ENCODE measurements around the gene TMUB1.

The TMUB1 gene

GRCh38 chr7:151095123-151095797 is 12.0 kb upstream of the TMUB1 start:
- H3K79me2 ChIP-seq (ENCODE audit: low read length), result peaks cover 95% of the 10 kb centered on the region
- H3K9ac ChIP-seq (ENCODE audit: low read length), result no peak overlapping the region
- TF ChIP-seq EZH2phosphoT487 (IDR thresholded peaks at IDR 0.05; ENCODE audit: low read length), result no peak
- no peaks in the 10 kb centered on the region for H3K9me2 ChIP-seq (replicated peaks; ENCODE audit: insufficient read depth, low read length)
- no peak overlapping the region for H2AFZ ChIP-seq (ENCODE audit: low read length)
- no peak overlapping the region for H3K4me2 ChIP-seq (ENCODE audit: low read depth, low read length)
- no peaks in the 10 kb centered on the region for H3K4me1 ChIP-seq (ENCODE audit: low read length)
- no peaks in the 10 kb centered on the region for H3K36me3 ChIP-seq (replicated peaks; ENCODE audit: insufficient read depth, low read length)
- H3F3A ChIP-seq (ENCODE audit: insufficient read depth, low read length), result no peaks in the 10 kb centered on the region
- no peak overlapping the region for H3K4me3 ChIP-seq (ENCODE audit: low read length)
- H3K9me3 ChIP-seq (replicated peaks; ENCODE audit: insufficient read depth, low read length), result no peaks in the 10 kb centered on the region
- no peak for DNase-seq
- 0 out of 2 replicates have a peak, but pooled peaks cover 13% of the 10 kb centered on the region for H4K20me1 ChIP-seq (ENCODE audit: insufficient read depth, low read length)
- no peak overlapping the region for H3K27ac ChIP-seq (ENCODE audit: low read length)
- H3K27me3 ChIP-seq (replicated peaks; ENCODE audit: insufficient read depth, low read length), result no peaks in the 10 kb centered on the region

- Histone ChIP-seq H3K4me1 (ENCODE audit: low read length) (no peaks in the 10 kb centered on the region), H3K27ac (ENCODE audit: low read length) (no peak overlapping the region), H3K9me2 (replicated peaks; ENCODE audit: insufficient read depth, low read length) (no peaks in the 10 kb centered on the region), H3K4me2 (ENCODE audit: low read depth, low read length) (no peak overlapping the region), H3K9ac (ENCODE audit: low read length) (no peak overlapping the region), H3K79me2 (ENCODE audit: low read length) (peaks cover 95% of the 10 kb centered on the region), H4K20me1 (ENCODE audit: insufficient read depth, low read length) (peaks cover 15% of the 10 kb centered on the region; the same call in 1 of the 2 replicates), H3K9me3 (replicated peaks; ENCODE audit: insufficient read depth, low read length) (no peaks in the 10 kb centered on the region), H3K4me3 (ENCODE audit: low read length) (no peak overlapping the region), H3F3A (ENCODE audit: insufficient read depth, low read length) (no peaks in the 10 kb centered on the region), H2AFZ (ENCODE audit: low read length) (no peak overlapping the region), H3K27me3 (replicated peaks; ENCODE audit: insufficient read depth, low read length) (no peaks in the 10 kb centered on the region), H3K36me3 (replicated peaks; ENCODE audit: insufficient read depth, low read length) (no peaks in the 10 kb centered on the region)
- TF ChIP-seq EZH2phosphoT487 (IDR thresholded peaks at IDR 0.05; ENCODE audit: low read length) (no peak), EZH2 (optimal IDR thresholded peaks at IDR 0.05; ENCODE audit: low read depth, low read length) (no peak), CTCF (IDR thresholded peaks at IDR 0.05; ENCODE audit: low read length) (no peak)
- DNase-seq, result no peak
These were observed 11.4 kb upstream of the TMUB1 start for GRCh38 chr7:151094675-151095074.

- H2AFZ ChIP-seq (ENCODE audit: low read length), result no peak overlapping the region
- no peaks in the 10 kb centered on the region for H3K9me2 ChIP-seq (replicated peaks; ENCODE audit: insufficient read depth, low read length)
- no peaks in the 10 kb centered on the region for H3K9me3 ChIP-seq (replicated peaks; ENCODE audit: insufficient read depth, low read length)
- no peak overlapping the region for H3K4me2 ChIP-seq (ENCODE audit: low read depth, low read length)
- no peaks in the 10 kb centered on the region for H3K36me3 ChIP-seq (replicated peaks; ENCODE audit: insufficient read depth, low read length)
- H3K27me3 ChIP-seq (replicated peaks; ENCODE audit: insufficient read depth, low read length), result no peaks in the 10 kb centered on the region
- no peak overlapping the region for H3K27ac ChIP-seq (ENCODE audit: low read length)
- peaks cover 16% of the 10 kb centered on the region; the same call in 1 of the 2 replicates for H4K20me1 ChIP-seq (ENCODE audit: insufficient read depth, low read length)
- TF ChIP-seq CTCF (IDR thresholded peaks at IDR 0.05; ENCODE audit: low read length) (no peak), EZH2 (optimal IDR thresholded peaks at IDR 0.05; ENCODE audit: low read depth, low read length) (no peak), EZH2phosphoT487 (IDR thresholded peaks at IDR 0.05; ENCODE audit: low read length) (no peak)
- H3F3A ChIP-seq (ENCODE audit: insufficient read depth, low read length), result no peaks in the 10 kb centered on the region
- no peak for DNase-seq
- H3K9ac ChIP-seq (ENCODE audit: low read length), result no peak overlapping the region
- H3K79me2 ChIP-seq (ENCODE audit: low read length), result peaks cover 97% of the 10 kb centered on the region
- H3K4me1 ChIP-seq (ENCODE audit: low read length), result no peaks in the 10 kb centered on the region
- no peak overlapping the region for H3K4me3 ChIP-seq (ENCODE audit: low read length)
These were observed 10.5 kb upstream of the TMUB1 start for GRCh38 chr7:151093748-151094147.

- Histone ChIP-seq H3K36me3 (replicated peaks; ENCODE audit: insufficient read depth, low read length) (no peaks in the 10 kb centered on the region), H4K20me1 (ENCODE audit: insufficient read depth, low read length) (peaks cover 16% of the 10 kb centered on the region; the same call in 1 of the 2 replicates), H3K9me2 (replicated peaks; ENCODE audit: insufficient read depth, low read length) (no peaks in the 10 kb centered on the region), H3K9me3 (replicated peaks; ENCODE audit: insufficient read depth, low read length) (no peaks in the 10 kb centered on the region), H3K4me2 (ENCODE audit: low read depth, low read length) (no peak overlapping the region), H3K4me3 (ENCODE audit: low read length) (no peak overlapping the region), H3K27me3 (replicated peaks; ENCODE audit: insufficient read depth, low read length) (no peaks in the 10 kb centered on the region), H3F3A (ENCODE audit: insufficient read depth, low read length) (peaks cover 10% of the 10 kb centered on the region), H3K79me2 (ENCODE audit: low read length) (peaks cover 98% of the 10 kb centered on the region), H3K9ac (ENCODE audit: low read length) (no peak overlapping the region), H3K27ac (ENCODE audit: low read length) (no peak overlapping the region), H3K4me1 (ENCODE audit: low read length) (0 out of 2 replicates have a peak, but pooled peaks cover 3% of the 10 kb centered on the region), H2AFZ (ENCODE audit: low read length) (no peak overlapping the region)
- no peak for DNase-seq
- no peak for TF ChIP-seq EZH2phosphoT487 (IDR thresholded peaks at IDR 0.05; ENCODE audit: low read length)
- no peak for TF ChIP-seq EZH2 (optimal IDR thresholded peaks at IDR 0.05; ENCODE audit: low read depth, low read length)
These were observed 8.7 kb upstream of the TMUB1 start for GRCh38 chr7:151091988-151092387.

Measured in MM.1S (cell line).